Smooth muscle cell (in vitro differentiated cells): Measurements from ENCODE around the gene CHMP4A. TPM values are rescaled to one million over a fixed set of nuclear protein-coding genes. Genes with fewer than 3 reads are reported as not detected.

ENCODE experiments used
- DNase-seq: peaks from one replicate; lab custom pipeline; 2025; ENCODE audit not compliant: unreplicated experiment; lab: John Stamatoyannopoulos, UW
- H2AFZ ChIP-seq: fragments of 200-600 bp; sonication (generic); 2 replicates; pipeline ENCODE4 v1.6.0; 2016; ENCODE audit warnings: antibody characterized with exemption, low read depth, mild to moderate bottlenecking
- H3F3A ChIP-seq: fragments of 200-600 bp; sonication (generic); 2 replicates; pipeline ENCODE4 v1.6.0; 2017; ENCODE audit warnings: antibody characterized with exemption, low read depth
- H3K27ac ChIP-seq: fragments of 200-600 bp; sonication (generic); 2 replicates; pipeline ENCODE4 v1.5.1; 2016; ENCODE audit warnings: low read depth, mild to moderate bottlenecking
- H3K27me3 ChIP-seq: fragments of 200-600 bp; sonication (generic); 2 replicates; pipeline ENCODE4 v1.6.1; 2016; ENCODE audit warnings: low read depth, mild to moderate bottlenecking
- H3K36me3 ChIP-seq: fragments of 200-600 bp; sonication (generic); 2 replicates; pipeline ENCODE4 v1.5.1; 2016; ENCODE audit warnings: low read depth
- H3K4me1 ChIP-seq: fragments of 200-600 bp; sonication (generic); 2 replicates; pipeline ENCODE4 v1.5.1; 2016; ENCODE audit warnings: low read depth
- H3K4me2 ChIP-seq: fragments of 200-600 bp; sonication (generic); 2 replicates; pipeline ENCODE4 v1.6.0; 2016; ENCODE audit warnings: mild to moderate bottlenecking
- H3K4me3 ChIP-seq: fragments of 200-600 bp; sonication (generic); 2 replicates; pipeline ENCODE4 v1.5.1; 2016; ENCODE audit warnings: mild to moderate bottlenecking
- H3K79me2 ChIP-seq: fragments of 200-600 bp; sonication (generic); 2 replicates; pipeline ENCODE4 v1.6.0; 2016; ENCODE audit warnings: low read depth, mild to moderate bottlenecking
- H3K9ac ChIP-seq: fragments of 200-600 bp; sonication (generic); 2 replicates; pipeline ENCODE4 v1.6.0; 2016; ENCODE audit warnings: low read depth
- H3K9me3 ChIP-seq: fragments of 200-600 bp; sonication (generic); replicated peaks from 2 replicates; pipeline ENCODE4 v1.5.1; 2016; ENCODE audit warnings: low read depth
- H4K20me1 ChIP-seq: fragments of 200-600 bp; sonication (generic); 2 replicates; pipeline ENCODE4 v1.6.0; 2016; ENCODE audit warnings: low read depth
- WGBS: methylation state at CpG from one replicate; pipeline ENCODE4 v1.1.7; 2016; ENCODE audit warnings: low lambda C conversion rate; 5-methylcytosine and 5-hydroxymethylcytosine counted together
- polyA plus RNA-seq: library from polyadenylated mRNA; unstranded; fragments of >200 nt; fragmentation: Nextera tagmentation; extraction: Ambion mirVana; gene quantifications from 2 replicates; pipeline ENCODE4 v1.2.1, GENCODE V29; 2016
- total RNA-seq: library from RNA; depleted of rRNA; stranded (reverse); fragments of >200 nt; gene quantifications from 2 replicates; pipeline ENCODE4 v1.2.3, GENCODE V29; 2014
- TF ChIP-seq, protein P1 (sequence below): fragments of 200-600 bp; sonication (generic); IDR thresholded peaks from 2 replicates; pipeline ENCODE4 v1.5.1; 2017; ENCODE audit warnings: borderline replicate concordance, mild to moderate bottlenecking, antibody characterized with exemption; ENCODE audit not compliant: insufficient read depth, poor library complexity, severe bottlenecking

CHMP4A gene
- total and polyA plus RNA-seq, 2 experiments from 2014 or later: 29.7 to 46.8 TPM

DNA sequence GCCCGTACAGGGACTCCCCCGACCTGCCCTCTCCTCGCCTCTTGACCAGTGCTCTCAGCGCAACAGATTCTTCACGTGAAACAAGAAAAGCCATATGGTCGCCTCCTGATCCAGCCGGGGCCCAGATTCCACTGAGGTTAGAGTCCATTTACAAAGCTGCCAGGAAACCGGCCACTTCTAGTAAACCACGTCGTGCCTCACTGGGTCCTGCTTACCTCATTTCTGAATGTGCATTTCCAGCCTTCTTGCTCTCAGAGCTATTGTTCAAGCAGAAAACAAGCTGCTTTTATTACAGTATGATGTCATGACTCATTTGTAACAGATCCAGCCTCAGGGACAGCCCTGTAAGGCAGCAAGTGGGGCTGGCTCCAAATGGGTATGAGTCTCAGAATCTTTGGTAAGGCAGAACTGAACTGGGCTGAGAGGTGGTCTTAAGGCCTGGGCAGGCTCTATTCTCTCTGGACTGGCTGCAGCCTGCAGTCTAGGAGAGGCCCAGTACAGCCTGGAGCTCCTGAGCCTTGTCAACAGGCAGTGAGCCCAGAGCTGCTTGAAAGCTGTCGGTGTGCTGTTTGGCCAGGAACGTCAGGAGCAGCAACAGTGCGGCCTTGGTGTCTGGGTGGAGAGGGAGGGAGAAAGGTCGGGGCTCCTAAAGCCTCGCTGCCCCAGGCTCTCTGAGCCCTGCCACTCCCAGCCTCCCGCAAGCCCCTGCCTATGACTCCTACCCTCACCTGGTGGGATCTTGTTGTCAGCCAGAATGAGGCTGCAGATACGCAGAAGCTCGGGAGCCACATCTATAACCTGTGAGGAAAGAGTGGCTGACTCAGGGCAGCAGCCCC lies 33.1 kb downstream of the CHMP4A start:
- no peak overlapping the region for H3K4me3 ChIP-seq
- no peaks in the 10 kb centered on the region for H3K4me1 ChIP-seq
- no peak overlapping the region for H3K9ac ChIP-seq
- TF ChIP-seq, protein P1, sequence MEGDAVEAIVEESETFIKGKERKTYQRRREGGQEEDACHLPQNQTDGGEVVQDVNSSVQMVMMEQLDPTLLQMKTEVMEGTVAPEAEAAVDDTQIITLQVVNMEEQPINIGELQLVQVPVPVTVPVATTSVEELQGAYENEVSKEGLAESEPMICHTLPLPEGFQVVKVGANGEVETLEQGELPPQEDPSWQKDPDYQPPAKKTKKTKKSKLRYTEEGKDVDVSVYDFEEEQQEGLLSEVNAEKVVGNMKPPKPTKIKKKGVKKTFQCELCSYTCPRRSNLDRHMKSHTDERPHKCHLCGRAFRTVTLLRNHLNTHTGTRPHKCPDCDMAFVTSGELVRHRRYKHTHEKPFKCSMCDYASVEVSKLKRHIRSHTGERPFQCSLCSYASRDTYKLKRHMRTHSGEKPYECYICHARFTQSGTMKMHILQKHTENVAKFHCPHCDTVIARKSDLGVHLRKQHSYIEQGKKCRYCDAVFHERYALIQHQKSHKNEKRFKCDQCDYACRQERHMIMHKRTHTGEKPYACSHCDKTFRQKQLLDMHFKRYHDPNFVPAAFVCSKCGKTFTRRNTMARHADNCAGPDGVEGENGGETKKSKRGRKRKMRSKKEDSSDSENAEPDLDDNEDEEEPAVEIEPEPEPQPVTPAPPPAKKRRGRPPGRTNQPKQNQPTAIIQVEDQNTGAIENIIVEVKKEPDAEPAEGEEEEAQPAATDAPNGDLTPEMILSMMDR: no peak
- 92% methylated on average over 18 of the region's 18 CpGs for WGBS
- H2AFZ ChIP-seq: no peak overlapping the region
- H3F3A ChIP-seq: no peaks in the 10 kb centered on the region
- DNase-seq: no peak
- no peak overlapping the region for H3K4me2 ChIP-seq
- H3K27me3 ChIP-seq: no peaks in the 10 kb centered on the region
- H3K9me3 ChIP-seq: no peaks in the 10 kb centered on the region
- H3K36me3 ChIP-seq: no peaks in the 10 kb centered on the region
- no peaks in the 10 kb centered on the region for H4K20me1 ChIP-seq
- no peaks in the 10 kb centered on the region for H3K79me2 ChIP-seq
- no peak overlapping the region for H3K27ac ChIP-seq

DNA sequence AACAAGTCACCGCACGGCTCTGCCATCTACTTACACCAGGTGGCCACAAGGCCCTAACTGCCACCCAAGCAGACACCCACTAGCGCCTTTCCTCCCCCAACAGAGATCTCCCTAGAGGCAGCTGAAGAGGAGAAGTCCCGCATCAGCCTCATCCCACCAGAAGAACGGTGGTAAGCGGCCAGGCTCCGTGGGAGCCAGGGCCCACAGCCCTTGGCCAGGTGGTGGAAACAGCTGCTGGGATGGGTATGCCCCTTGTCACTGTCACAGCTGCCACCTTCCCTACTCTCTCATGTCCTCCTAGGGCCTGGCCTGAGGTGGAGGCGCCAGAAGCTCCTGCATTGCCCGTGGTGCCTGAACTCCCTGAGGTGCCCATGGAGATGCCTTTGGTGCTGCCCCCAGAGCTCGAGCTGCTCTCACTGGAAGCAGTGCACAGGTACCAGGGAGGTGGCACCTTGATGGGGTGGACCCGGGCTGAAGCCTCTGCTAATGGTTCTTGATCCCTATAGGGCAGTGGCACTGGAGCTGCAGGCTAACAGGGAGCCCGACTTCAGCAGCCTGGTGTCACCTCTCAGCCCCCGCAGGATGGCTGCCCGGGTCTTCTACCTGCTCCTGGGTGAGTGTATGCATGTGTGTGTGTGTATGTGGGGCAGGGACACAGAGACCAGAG lies 33.9 kb downstream of the CHMP4A start:
- no peak overlapping the region for H3K4me3 ChIP-seq
- no peaks in the 10 kb centered on the region for H3F3A ChIP-seq
- no peaks in the 10 kb centered on the region for H3K4me1 ChIP-seq
- no peaks in the 10 kb centered on the region for H3K79me2 ChIP-seq
- no peaks in the 10 kb centered on the region for H3K36me3 ChIP-seq
- no peak overlapping the region for H2AFZ ChIP-seq
- no peak overlapping the region for H3K27ac ChIP-seq
- no peaks in the 10 kb centered on the region for H3K9me3 ChIP-seq
- no peak overlapping the region for H3K9ac ChIP-seq
- DNase-seq: no peak
- WGBS: 97% methylated on average over 14 of the region's 14 CpGs
- no peaks in the 10 kb centered on the region for H4K20me1 ChIP-seq
- TF ChIP-seq, protein P1: no peak
- H3K27me3 ChIP-seq: no peaks in the 10 kb centered on the region
- no peak overlapping the region for H3K4me2 ChIP-seq

DNA sequence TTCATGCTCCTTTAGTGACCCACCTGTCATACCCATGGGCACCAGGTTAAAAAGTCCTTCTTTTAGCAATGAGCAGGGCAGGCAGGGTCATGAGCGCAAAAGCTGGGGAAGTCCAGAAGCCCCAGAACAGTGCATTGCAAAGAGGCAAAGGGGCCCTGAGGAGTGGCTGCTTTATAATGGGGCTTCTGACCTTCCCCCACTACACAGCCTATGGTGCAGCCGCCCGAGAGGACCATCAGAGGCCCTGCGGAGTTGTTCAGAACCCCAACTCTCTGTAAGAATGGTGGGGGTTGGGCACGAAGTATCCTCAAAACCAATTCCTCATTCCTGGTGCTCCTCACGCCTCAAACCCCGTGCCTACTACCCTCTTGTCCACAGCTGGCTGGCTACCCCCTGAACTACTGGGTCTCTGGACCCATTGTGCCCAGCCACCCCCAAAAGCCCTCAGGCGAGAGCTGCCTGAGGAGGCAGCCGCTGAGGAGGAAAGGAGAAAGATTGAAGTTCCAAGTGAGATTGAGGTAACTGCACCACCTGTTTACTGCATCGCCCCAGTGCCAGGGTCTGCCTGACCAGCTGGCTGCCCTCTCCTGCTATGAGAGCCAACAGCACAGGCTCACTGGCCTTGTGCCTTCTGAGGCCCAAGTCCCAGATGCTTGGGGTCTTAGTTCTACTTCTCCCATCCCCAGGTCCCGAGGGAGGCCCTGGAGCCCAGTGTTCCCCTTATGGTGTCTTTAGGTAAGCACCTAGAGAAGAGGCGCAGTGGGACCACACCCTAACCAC lies 34.7 kb downstream of the CHMP4A start:
- no peaks in the 10 kb centered on the region for H3K4me1 ChIP-seq
- no peaks in the 10 kb centered on the region for H3K27me3 ChIP-seq
- no peak overlapping the region for H3K9ac ChIP-seq
- no peaks in the 10 kb centered on the region for H3K9me3 ChIP-seq
- no peak overlapping the region for H3K4me3 ChIP-seq
- DNase-seq: no peak
- H3K36me3 ChIP-seq: no peaks in the 10 kb centered on the region
- no peaks in the 10 kb centered on the region for H4K20me1 ChIP-seq
- H3K4me2 ChIP-seq: no peak overlapping the region
- H3F3A ChIP-seq: no peaks in the 10 kb centered on the region
- H2AFZ ChIP-seq: no peak overlapping the region
- H3K27ac ChIP-seq: no peak overlapping the region
- WGBS: 89% methylated on average over 12 of the region's 12 CpGs
- H3K79me2 ChIP-seq: no peaks in the 10 kb centered on the region
- TF ChIP-seq, protein P1: no peak
